Measurements from ENCODE around the gene CYSRT1.
"Not testable (repeated sequence)": the region's sequence is repeated elsewhere in the genome, so short reads cannot be mapped to it uniquely, and the experiment has no call there.

CYSRT1 gene

GRCh38 chr9:137231372-137232039 is 6.5 kb downstream of the CYSRT1 start:
- Mint-ChIP-seq H3K27ac (no peak overlapping the region), H3K36me3 (ENCODE audit: low read depth) (no peaks in the 10 kb centered on the region), H3K4me3 (no peak overlapping the region), H3K9me3 (no peaks in the 10 kb centered on the region), H3K4me1 (peaks cover 7% of the 10 kb centered on the region), H3K27me3 (peaks cover 2% of the 10 kb centered on the region)
- no peak for DNase-seq
- no peak for ATAC-seq

- Mint-ChIP-seq H3K27me3 (peaks cover 2% of the 10 kb centered on the region), H3K4me3 (no peak overlapping the region), H3K9me3 (no peaks in the 10 kb centered on the region), H3K27ac (no peak overlapping the region), H3K36me3 (ENCODE audit: low read depth) (no peaks in the 10 kb centered on the region), H3K4me1 (peaks cover 10% of the 10 kb centered on the region)
- ATAC-seq (no peak), DNase-seq (no peak)
Measured at GRCh38 chr9:137232101-137232500, 7.1 kb downstream of the CYSRT1 start.

- Mint-ChIP-seq H3K4me1 (peaks cover 8% of the 10 kb centered on the region), H3K27ac (no peak overlapping the region), H3K4me3 (no peak overlapping the region), H3K36me3 (ENCODE audit: low read depth) (no peaks in the 10 kb centered on the region), H3K9me3 (no peaks in the 10 kb centered on the region), H3K27me3 (peaks cover 2% of the 10 kb centered on the region)
- DNase-seq, result no peak
- no peak for ATAC-seq
Measured at GRCh38 chr9:137232510-137232909, 7.5 kb downstream of the CYSRT1 start.

GRCh38 chr9:137233143-137233980 is 8.4 kb downstream of the CYSRT1 start:
- ATAC-seq (no peak), DNase-seq (no peak)
- Mint-ChIP-seq H3K4me1 (peaks cover 9% of the 10 kb centered on the region), H3K27me3 (no peaks in the 10 kb centered on the region), H3K36me3 (ENCODE audit: low read depth) (no peaks in the 10 kb centered on the region), H3K4me3 (no peak overlapping the region), H3K9me3 (no peaks in the 10 kb centered on the region), H3K27ac (no peak overlapping the region)

GRCh38 chr9:137234055-137234697 is 9.2 kb downstream of the CYSRT1 start:
- no peaks in the 10 kb centered on the region for H3K36me3 Mint-ChIP-seq (ENCODE audit: low read depth)
- DNase-seq (no peak), ATAC-seq (no peak)
- peaks cover 14% of the 10 kb centered on the region for H3K4me1 Mint-ChIP-seq
- no peaks in the 10 kb centered on the region for H3K27me3 Mint-ChIP-seq
- no peak overlapping the region for H3K4me3 Mint-ChIP-seq
- no peaks in the 10 kb centered on the region for H3K9me3 Mint-ChIP-seq
- no peak overlapping the region for H3K27ac Mint-ChIP-seq

- Mint-ChIP-seq H3K27me3 (no peaks in the 10 kb centered on the region), H3K27ac (no peak overlapping the region), H3K4me3 (no peak overlapping the region), H3K36me3 (ENCODE audit: low read depth) (no peaks in the 10 kb centered on the region), H3K9me3 (no peaks in the 10 kb centered on the region), H3K4me1 (peaks cover 19% of the 10 kb centered on the region)
- DNase-seq, result no peak
- ATAC-seq, result no peak
Measured at GRCh38 chr9:137234758-137235423, 9.9 kb downstream of the CYSRT1 start.

- ATAC-seq (no peak), DNase-seq (no peak)
- Mint-ChIP-seq H3K27ac (no peak overlapping the region), H3K9me3 (no peaks in the 10 kb centered on the region), H3K4me3 (no peak overlapping the region), H3K27me3 (no peaks in the 10 kb centered on the region), H3K4me1 (peaks cover 19% of the 10 kb centered on the region), H3K36me3 (ENCODE audit: low read depth) (no peaks in the 10 kb centered on the region)
Measured at GRCh38 chr9:137235424-137236237, 10.7 kb downstream of the CYSRT1 start.

- H3K4me1 Mint-ChIP-seq, result peaks cover 22% of the 10 kb centered on the region
- H3K27ac Mint-ChIP-seq, result no peak overlapping the region
- DNase-seq (peak; percentile 97), ATAC-seq (peak; percentile 31)
- peaks cover 4% of the 10 kb centered on the region for H3K36me3 Mint-ChIP-seq (ENCODE audit: low read depth)
- H3K9me3 Mint-ChIP-seq, result no peaks in the 10 kb centered on the region
- H3K27me3 Mint-ChIP-seq, result peaks cover 3% of the 10 kb centered on the region
- no peak overlapping the region for H3K4me3 Mint-ChIP-seq
Measured at GRCh38 chr9:137236238-137236935, 11.4 kb downstream of the CYSRT1 start.

- DNase-seq, result no peak
- Mint-ChIP-seq H3K27me3 (peaks cover 3% of the 10 kb centered on the region), H3K9me3 (no peaks in the 10 kb centered on the region), H3K27ac (no peak overlapping the region), H3K4me3 (no peak overlapping the region), H3K4me1 (peaks cover 24% of the 10 kb centered on the region), H3K36me3 (ENCODE audit: low read depth) (peaks cover 6% of the 10 kb centered on the region)
- ATAC-seq, result no peak
Measured at GRCh38 chr9:137236936-137237421, 12.0 kb downstream of the CYSRT1 start.

GRCh38 chr9:137237759-137238726 is 13.1 kb downstream of the CYSRT1 start:
- DNase-seq (no peak), ATAC-seq (no peak)
- peaks cover 17% of the 10 kb centered on the region for H3K36me3 Mint-ChIP-seq (ENCODE audit: low read depth)
- H3K27ac Mint-ChIP-seq, result no peak overlapping the region
- peaks cover 3% of the 10 kb centered on the region for H3K27me3 Mint-ChIP-seq
- H3K9me3 Mint-ChIP-seq, result no peaks in the 10 kb centered on the region
- H3K4me1 Mint-ChIP-seq, result peaks cover 34% of the 10 kb centered on the region
- H3K4me3 Mint-ChIP-seq, result no peak overlapping the region

GRCh38 chr9:137239541-137240200 is 14.7 kb downstream of the CYSRT1 start:
- Mint-ChIP-seq H3K36me3 (ENCODE audit: low read depth) (peaks cover 25% of the 10 kb centered on the region), H3K27ac (peak overlapping the region; percentile 42), H3K4me1 (peaks cover 37% of the 10 kb centered on the region), H3K4me3 (peak overlapping the region; percentile 88)
- ATAC-seq, H3K9me3 Mint-ChIP-seq, H3K27me3 Mint-ChIP-seq, DNase-seq: not testable (repeated sequence)

- Mint-ChIP-seq H3K9me3 (no peaks in the 10 kb centered on the region), H3K36me3 (ENCODE audit: low read depth) (peaks cover 25% of the 10 kb centered on the region), H3K4me1 (peaks cover 34% of the 10 kb centered on the region), H3K27me3 (peaks cover 3% of the 10 kb centered on the region), H3K4me3 (peak overlapping the region; percentile 88), H3K27ac (peak overlapping the region; percentile 42)
- ATAC-seq (peak; percentile 20), DNase-seq (peak; percentile 70)
Measured at GRCh38 chr9:137240318-137240840, 15.4 kb downstream of the CYSRT1 start.

Measured in activated naive CD8-positive, alpha-beta T cell treated with anti-CD3 and anti-CD28 coated beads, Interleukin-2, amount 50 U/mL, for 24 hours (primary cell).